GM12891 (cell line): ENCODE measurements around the gene FAM222A.

ENCODE experiments used
- DNase-seq: peaks from one replicate; pipeline ENCODE4 v3.0.0; 2011; ENCODE audit warnings: low spot score; ENCODE audit not compliant: insufficient read length
- FAIRE-seq: peaks from 2 replicates; lab custom pipeline; 2011; peaks lifted over from hg19 to GRCh38; lab: Jason Lieb, UNC
- PAX5 ChIP-seq: IDR thresholded peaks from 2 replicates; pipeline ENCODE4 v1.6.1; 2011; ENCODE audit warnings: low read length, moderate library complexity, mild to moderate bottlenecking; ENCODE audit not compliant: insufficient read depth, severe bottlenecking
- POLR2A ChIP-seq: IDR thresholded peaks from 2 replicates; pipeline ENCODE4 v1.6.1; 2011; ENCODE audit warnings: low read depth, low read length, control low read depth
- POLR2AphosphoS5 ChIP-seq: IDR thresholded peaks from 2 replicates; pipeline ENCODE4 v1.6.1; 2011; ENCODE audit warnings: low read depth, low read length, control low read depth
- POU2F2 ChIP-seq: IDR thresholded peaks from 2 replicates; pipeline ENCODE4 v1.6.1; 2011; ENCODE audit warnings: low read depth, mild to moderate bottlenecking, control low read depth, low read length, moderate library complexity
- SPI1 ChIP-seq: IDR thresholded peaks from 2 replicates; pipeline ENCODE4 v1.6.1; 2011; ENCODE audit warnings: low read depth, low read length, control low read depth
- TAF1 ChIP-seq: IDR thresholded peaks from 2 replicates; pipeline ENCODE4 v1.6.1; 2011; ENCODE audit warnings: low read depth, low read length, control low read depth

FAM222A gene

DNA sequence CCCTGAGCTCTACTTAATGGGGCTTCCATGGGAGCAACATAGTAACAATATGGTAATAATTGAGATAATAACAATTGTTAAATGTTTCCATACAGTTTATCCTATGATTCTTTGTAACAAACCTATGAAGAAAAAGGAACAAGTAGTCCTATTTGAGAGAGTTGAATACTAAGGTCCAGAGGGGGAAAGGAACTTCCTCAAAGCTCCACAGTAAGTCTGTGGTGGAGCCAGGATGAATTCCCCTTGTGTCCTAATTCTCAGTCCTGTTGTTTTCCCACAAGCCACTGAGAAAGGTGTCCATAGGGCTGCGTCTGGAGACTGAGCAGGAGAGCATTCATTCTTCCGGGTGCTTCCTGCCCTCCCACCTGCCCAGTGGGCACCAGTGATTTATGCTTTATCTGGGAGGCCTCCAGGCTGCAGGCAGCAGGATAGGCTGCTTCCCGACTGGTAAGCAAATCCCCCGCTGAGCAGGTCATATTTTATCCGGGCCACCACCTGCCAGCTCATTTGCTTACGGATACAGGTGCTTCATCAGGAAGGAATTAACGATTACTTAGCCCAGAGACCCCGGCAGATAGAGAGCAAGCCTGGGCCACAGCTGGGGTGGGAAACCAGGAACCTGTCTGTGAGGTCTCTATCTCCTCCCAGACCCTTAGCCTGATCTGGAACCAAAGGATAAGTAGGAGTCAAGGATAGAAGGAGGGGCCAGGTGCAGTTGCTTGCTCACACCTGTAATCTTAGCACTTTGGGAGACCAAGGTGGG is 33.9 kb upstream of the FAM222A start:
- DNase-seq = no peak
- no peak for TF ChIP-seq POLR2A
- TF ChIP-seq POU2F2 = no peak
- no peak for TF ChIP-seq SPI1
- no peak for TF ChIP-seq POLR2AphosphoS5
- no peak for TF ChIP-seq TAF1
- no peak for TF ChIP-seq PAX5
- FAIRE-seq = no peak

DNA sequence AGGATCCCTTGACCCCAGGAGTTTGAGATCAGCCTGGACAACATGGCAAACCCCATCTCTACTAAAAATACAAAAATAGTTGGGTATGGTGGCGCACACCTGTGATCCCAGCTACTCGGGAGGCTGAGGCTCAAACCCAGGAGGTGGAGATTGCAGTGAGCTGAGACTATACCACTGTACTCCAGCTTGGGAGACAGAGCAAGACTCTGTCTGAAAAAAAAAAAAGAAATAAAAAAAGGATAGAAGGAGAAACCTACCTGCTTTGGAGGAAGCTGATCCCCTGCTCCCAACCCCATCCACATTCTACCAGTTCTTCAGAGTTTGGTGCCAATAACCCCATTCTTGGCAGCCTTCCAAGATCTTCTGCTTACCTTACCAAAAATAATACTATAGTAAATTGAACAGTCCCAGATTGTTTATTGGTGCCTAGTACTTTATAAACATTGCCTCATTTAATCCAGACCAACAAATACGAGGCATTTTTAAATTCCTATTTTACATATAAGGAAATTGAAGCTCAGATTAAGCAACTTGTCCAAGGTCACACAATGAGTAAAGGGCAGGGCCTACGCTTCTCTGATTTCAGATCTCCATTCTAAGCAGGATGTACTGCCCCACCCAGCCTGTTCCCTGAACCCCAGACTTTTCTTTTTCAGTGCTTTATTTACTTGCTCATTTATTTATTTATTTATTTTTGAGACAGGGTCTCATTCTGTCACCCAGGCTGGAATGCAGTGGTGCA is 33.2 kb upstream of the FAM222A start:
- DNase-seq (no peak), FAIRE-seq (no peak)
- TF ChIP-seq POLR2AphosphoS5 (no peak), POLR2A (no peak), PAX5 (no peak), TAF1 (no peak), SPI1 (no peak), POU2F2 (no peak)

DNA sequence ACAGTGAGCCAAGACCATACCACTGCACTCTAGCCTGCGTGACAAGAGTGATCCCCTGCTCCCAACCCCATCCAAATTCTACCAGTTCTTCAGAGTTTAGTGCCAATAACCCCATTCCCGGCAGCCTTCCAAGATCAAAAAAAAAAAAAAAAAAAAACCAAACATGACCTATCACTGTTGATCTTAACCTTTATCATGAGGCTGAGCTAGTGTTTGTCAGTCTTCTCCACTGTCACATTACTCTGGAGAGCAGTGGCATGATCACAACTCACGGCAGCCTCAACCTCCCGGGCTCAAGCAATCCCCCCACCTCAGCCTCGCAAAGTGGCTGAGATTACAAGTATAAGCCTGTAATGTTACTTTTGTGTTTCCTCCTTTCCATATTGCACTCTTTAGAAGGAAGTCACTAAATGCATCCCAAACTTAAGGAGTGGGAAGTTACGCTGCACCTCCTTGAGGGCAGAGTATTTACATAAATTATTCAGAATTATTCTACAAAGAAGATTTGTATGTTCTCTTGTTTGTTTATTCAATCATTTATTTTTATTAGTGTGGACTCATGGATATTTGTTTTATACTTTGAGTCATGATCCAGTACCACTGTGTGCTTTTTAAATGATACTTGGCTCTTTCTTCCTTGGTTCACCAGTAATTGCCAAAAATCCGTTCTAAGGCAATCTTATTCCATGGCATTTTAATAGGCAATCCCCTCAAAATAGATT is 31.5 kb upstream of the FAM222A start:
- no peak for TF ChIP-seq TAF1
- no peak for TF ChIP-seq POLR2A
- TF ChIP-seq POLR2AphosphoS5 = no peak
- TF ChIP-seq SPI1 = no peak
- TF ChIP-seq POU2F2 = no peak
- no peak for TF ChIP-seq PAX5
- no peak for DNase-seq
- no peak for FAIRE-seq

DNA sequence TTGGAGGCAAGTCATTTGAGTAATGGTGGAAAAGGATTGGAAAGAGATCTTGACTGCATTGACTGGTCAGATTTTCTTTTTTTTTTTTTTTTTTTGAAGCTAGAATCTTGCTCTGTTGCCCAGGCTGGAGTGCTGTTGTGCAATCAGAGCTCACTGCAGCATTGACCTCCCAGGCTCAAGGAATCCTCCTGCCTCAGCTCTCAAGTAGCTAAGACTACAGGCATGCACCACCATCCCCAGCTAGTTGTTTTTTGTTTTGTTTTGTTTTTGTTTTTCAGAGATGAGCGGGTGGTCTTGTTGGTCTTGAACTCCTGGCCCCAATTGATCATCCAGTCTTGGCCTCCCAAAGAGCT is 30.9 kb upstream of the FAM222A start:
- FAIRE-seq = no peak
- TF ChIP-seq POU2F2 (no peak), PAX5 (no peak), SPI1 (no peak), POLR2AphosphoS5 (no peak), TAF1 (no peak), POLR2A (no peak)
- DNase-seq = no peak

DNA sequence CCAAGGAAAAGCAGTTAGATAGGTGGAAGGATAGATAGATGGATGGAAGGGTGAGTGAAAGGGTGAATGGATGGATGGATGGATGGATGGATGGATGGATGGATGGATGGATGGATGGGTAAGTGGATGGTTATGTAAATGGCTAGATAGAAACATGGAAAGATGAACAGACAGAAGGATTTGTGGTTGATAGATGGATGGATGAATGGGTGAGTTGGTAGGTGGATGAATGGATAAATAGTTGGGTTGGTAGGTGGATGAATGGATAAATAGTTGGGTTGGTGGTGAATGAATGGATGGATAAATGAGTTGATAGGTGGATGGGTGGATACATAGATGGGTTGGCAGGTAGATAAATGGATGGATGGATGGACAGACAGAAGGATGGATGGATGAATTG is 30.3 kb upstream of the FAM222A start:
- TF ChIP-seq SPI1 (no peak), POLR2AphosphoS5 (no peak), POU2F2 (no peak), POLR2A (no peak), PAX5 (no peak), TAF1 (no peak)
- DNase-seq (no peak), FAIRE-seq (no peak)

DNA sequence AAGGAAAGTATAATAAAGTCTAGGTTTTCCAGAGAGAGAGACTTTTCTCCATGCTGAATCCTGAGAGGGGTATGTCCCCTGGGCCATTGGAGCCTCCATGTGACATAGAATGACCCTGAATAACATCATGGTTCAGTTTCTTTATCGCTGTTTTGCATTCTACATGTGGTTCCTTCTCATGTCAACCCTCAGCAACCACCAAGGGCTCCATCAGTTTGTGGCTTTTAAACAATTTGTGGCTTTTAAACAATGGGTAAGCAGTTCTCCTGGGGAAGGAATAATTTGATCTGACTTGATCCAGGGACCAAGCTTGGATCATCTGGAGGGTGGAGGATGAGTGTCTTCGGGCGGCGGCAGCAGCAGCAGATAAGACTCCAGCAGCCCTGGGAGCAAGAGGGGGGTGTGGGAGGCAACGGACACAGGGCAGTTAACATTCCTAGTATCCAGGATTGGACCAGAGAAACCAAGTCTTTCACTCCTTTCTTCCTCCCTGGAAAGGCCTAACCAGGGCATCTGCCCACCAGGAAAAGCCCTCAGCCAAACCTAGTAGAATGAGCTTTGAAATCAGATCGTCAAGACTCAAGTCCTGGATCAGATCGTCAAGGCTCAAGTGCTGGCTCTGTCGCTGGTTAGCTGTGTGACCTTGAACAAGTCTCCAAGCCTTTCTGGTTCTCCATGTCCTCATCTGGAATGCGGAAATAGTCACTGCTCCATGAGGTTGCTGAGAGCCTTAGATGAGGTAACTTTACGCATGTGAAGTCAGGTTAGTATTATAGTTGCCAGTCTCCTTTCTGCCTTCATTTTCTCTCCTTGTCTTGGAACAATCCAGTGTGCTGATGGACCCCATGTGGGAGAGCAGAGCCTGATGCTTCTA is 27.8 kb upstream of the FAM222A start:
- no peak for FAIRE-seq
- DNase-seq = no peak
- TF ChIP-seq TAF1 (no peak), POLR2A (no peak), PAX5 (no peak), SPI1 (no peak), POU2F2 (no peak), POLR2AphosphoS5 (no peak)

DNA sequence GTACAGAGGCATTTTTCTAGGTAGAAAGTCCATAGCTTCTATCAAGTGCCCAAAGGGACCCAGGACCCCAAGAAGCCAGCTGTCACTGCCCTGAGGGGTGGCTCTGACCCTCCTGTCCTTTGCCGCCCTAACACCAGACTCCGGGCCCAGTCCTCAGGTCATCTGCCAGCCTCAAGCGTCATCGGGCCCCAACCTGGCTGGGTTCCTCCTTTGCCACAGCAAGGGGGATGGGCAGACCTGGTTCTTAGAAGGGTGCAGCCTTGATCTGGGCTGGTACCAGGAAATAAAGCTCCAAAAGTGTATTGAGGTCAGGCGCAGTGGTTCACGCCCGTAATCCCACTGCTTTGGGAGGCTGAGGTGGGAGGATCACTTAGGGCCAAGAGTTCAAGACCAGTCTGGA is 27.1 kb upstream of the FAM222A start:
- no peak for TF ChIP-seq POLR2AphosphoS5
- no peak for TF ChIP-seq PAX5
- no peak for TF ChIP-seq POU2F2
- no peak for TF ChIP-seq TAF1
- TF ChIP-seq POLR2A = no peak
- no peak for TF ChIP-seq SPI1
- FAIRE-seq = no peak

DNA sequence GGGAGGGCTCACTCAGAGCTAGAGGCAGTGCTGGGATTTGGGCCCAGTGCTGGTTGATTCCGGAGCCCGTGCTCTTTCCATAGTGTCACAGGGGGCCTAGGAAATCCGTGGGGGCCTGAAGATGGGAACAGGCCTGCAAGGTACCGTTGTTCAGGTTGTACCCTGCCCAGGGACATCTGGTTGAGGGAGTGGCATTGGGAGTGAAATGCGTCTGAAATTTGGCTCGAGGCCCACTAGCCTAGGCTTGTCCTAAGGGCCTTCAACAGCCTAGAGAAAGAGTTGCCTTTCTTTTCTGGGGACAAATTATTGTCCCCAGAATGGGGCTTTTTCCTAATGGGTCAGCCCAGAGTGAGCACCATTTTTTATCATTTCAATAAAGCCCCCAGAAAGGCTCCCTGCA is 26.4 kb upstream of the FAM222A start:
- no peak for FAIRE-seq
- TF ChIP-seq TAF1 = no peak
- no peak for TF ChIP-seq PAX5
- TF ChIP-seq POLR2AphosphoS5 = no peak
- TF ChIP-seq POLR2A = no peak
- no peak for TF ChIP-seq POU2F2
- TF ChIP-seq SPI1 = no peak
- DNase-seq = no peak

More for the DNA sequence above, 27.1 kb upstream of the FAM222A start:
- DNase-seq = no peak

DNA sequence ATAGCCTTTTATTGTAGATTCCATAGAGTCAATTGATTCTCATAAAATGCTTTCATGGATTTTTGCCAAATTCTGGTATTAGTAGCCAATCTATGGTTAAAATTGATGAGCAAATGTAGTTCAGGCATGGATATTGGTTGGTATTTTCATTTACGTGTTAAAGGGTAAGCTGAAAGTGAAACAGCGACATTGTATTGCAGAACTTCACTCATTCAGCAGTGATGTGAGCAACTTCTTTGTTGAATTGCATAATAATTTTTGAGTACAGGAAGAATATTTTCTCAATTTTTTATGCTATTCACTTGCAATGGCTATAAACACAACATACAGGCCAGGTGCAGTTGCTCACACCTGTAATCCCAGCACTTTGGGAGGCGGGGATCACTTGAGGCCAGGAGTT is 24.2 kb upstream of the FAM222A start:
- DNase-seq (no peak), FAIRE-seq (no peak)
- TF ChIP-seq POLR2AphosphoS5 = no peak
- TF ChIP-seq PAX5 = no peak
- no peak for TF ChIP-seq POU2F2
- TF ChIP-seq POLR2A = no peak
- no peak for TF ChIP-seq TAF1
- no peak for TF ChIP-seq SPI1
